Measurements from ENCODE around the gene UBAC2. TPM values are rescaled to one million over a fixed set of nuclear protein-coding genes. Genes with fewer than 3 reads are reported as not detected.
"Not testable (repeated sequence)": the region's sequence is repeated elsewhere in the genome, so short reads cannot be mapped to it uniquely, and the experiment has no call there.

The UBAC2 gene
- total RNA-seq, 1 experiment from 2014 or later: 58.3 TPM

GRCh38 chr13:99390601-99391000 is 189.9 kb downstream of the UBAC2 start:
- Histone ChIP-seq H3K9ac (ENCODE audit: low read length) (no peak overlapping the region), H3K9me3 (ENCODE audit: low read length) (no peaks in the 10 kb centered on the region), H3K27ac (ENCODE audit: low read length) (no peak overlapping the region), H3K4me1 (ENCODE audit: low read length) (no peaks in the 10 kb centered on the region), H4K20me1 (ENCODE audit: insufficient read depth, low read depth, low read length) (no peaks in the 10 kb centered on the region), H2AFZ (ENCODE audit: low read length) (no peak overlapping the region), H3K36me3 (ENCODE audit: insufficient read depth, low read length) (0 out of 2 replicates have a peak, but pooled peaks cover 10% of the 10 kb centered on the region), H3K79me2 (ENCODE audit: low read length) (no peaks in the 10 kb centered on the region), H3K4me3 (ENCODE audit: low read length) (no peak overlapping the region), H3K4me2 (ENCODE audit: low read depth, low read length, poor library complexity, severe bottlenecking) (no peak overlapping the region), H3K27me3 (ENCODE audit: low read length) (no peaks in the 10 kb centered on the region), H3K9me2 (replicated peaks; ENCODE audit: insufficient read depth, low read length) (no peaks in the 10 kb centered on the region)
- no peak for DNase-seq

- H3K9me2 ChIP-seq (replicated peaks; ENCODE audit: insufficient read depth, low read length): no peaks in the 10 kb centered on the region
- no peak for DNase-seq
- no peaks in the 10 kb centered on the region for H3K9me3 ChIP-seq (ENCODE audit: low read length)
- no peaks in the 10 kb centered on the region for H3K27me3 ChIP-seq (ENCODE audit: low read length)
- 0 out of 2 replicates have a peak, but pooled peaks cover 10% of the 10 kb centered on the region for H3K36me3 ChIP-seq (ENCODE audit: insufficient read depth, low read length)
- no peak overlapping the region for H3K4me2 ChIP-seq (ENCODE audit: low read depth, low read length, poor library complexity, severe bottlenecking)
- no peak overlapping the region for H3K9ac ChIP-seq (ENCODE audit: low read length)
- no peaks in the 10 kb centered on the region for H3K79me2 ChIP-seq (ENCODE audit: low read length)
- H4K20me1 ChIP-seq (ENCODE audit: insufficient read depth, low read depth, low read length): no peaks in the 10 kb centered on the region
- H2AFZ ChIP-seq (ENCODE audit: low read length): no peak overlapping the region
- H3K4me3 ChIP-seq (ENCODE audit: low read length): no peak overlapping the region
- no peaks in the 10 kb centered on the region for H3K4me1 ChIP-seq (ENCODE audit: low read length)
- no peak overlapping the region for H3K27ac ChIP-seq (ENCODE audit: low read length)
Measured at GRCh38 chr13:99391781-99392469, 191.3 kb downstream of the UBAC2 start.

GRCh38 chr13:99392470-99393135 is 191.9 kb downstream of the UBAC2 start:
- H3K4me2 ChIP-seq (ENCODE audit: low read depth, low read length, poor library complexity, severe bottlenecking): no peak overlapping the region
- no peak for DNase-seq
- no peaks in the 10 kb centered on the region for H3K9me2 ChIP-seq (replicated peaks; ENCODE audit: insufficient read depth, low read length)
- H3K79me2 ChIP-seq (ENCODE audit: low read length): no peaks in the 10 kb centered on the region
- H3K27ac ChIP-seq (ENCODE audit: low read length): no peak overlapping the region
- no peaks in the 10 kb centered on the region for H3K4me1 ChIP-seq (ENCODE audit: low read length)
- H3K9ac ChIP-seq (ENCODE audit: low read length): no peak overlapping the region
- H3K27me3 ChIP-seq (ENCODE audit: low read length): no peaks in the 10 kb centered on the region
- no peaks in the 10 kb centered on the region for H3K9me3 ChIP-seq (ENCODE audit: low read length)
- 0 out of 2 replicates have a peak, but pooled peaks cover 8% of the 10 kb centered on the region for H3K36me3 ChIP-seq (ENCODE audit: insufficient read depth, low read length)
- no peak overlapping the region for H3K4me3 ChIP-seq (ENCODE audit: low read length)
- no peak overlapping the region for H2AFZ ChIP-seq (ENCODE audit: low read length)
- H4K20me1 ChIP-seq (ENCODE audit: insufficient read depth, low read depth, low read length): no peaks in the 10 kb centered on the region

- not testable (repeated sequence) for H3K9me2 ChIP-seq (replicated peaks; ENCODE audit: insufficient read depth, low read length); H3K9ac ChIP-seq (ENCODE audit: low read length); H3K27ac ChIP-seq (ENCODE audit: low read length); H3K4me2 ChIP-seq (ENCODE audit: low read depth, low read length, poor library complexity, severe bottlenecking); H3K4me1 ChIP-seq (ENCODE audit: low read length); DNase-seq; H2AFZ ChIP-seq (ENCODE audit: low read length); H3K36me3 ChIP-seq (ENCODE audit: insufficient read depth, low read length); H3K9me3 ChIP-seq (ENCODE audit: low read length); H3K79me2 ChIP-seq (ENCODE audit: low read length); H4K20me1 ChIP-seq (ENCODE audit: insufficient read depth, low read depth, low read length); H3K4me3 ChIP-seq (ENCODE audit: low read length); H3K27me3 ChIP-seq (ENCODE audit: low read length)
Measured at GRCh38 chr13:99393391-99393790, 192.7 kb downstream of the UBAC2 start.

GRCh38 chr13:99393791-99394735 is 193.4 kb downstream of the UBAC2 start:
- Histone ChIP-seq H3K9ac (ENCODE audit: low read length) (no peak overlapping the region), H3K27ac (ENCODE audit: low read length) (no peak overlapping the region), H3K9me2 (replicated peaks; ENCODE audit: insufficient read depth, low read length) (no peaks in the 10 kb centered on the region), H3K79me2 (ENCODE audit: low read length) (no peaks in the 10 kb centered on the region), H3K27me3 (ENCODE audit: low read length) (no peaks in the 10 kb centered on the region), H3K4me2 (ENCODE audit: low read depth, low read length, poor library complexity, severe bottlenecking) (no peak overlapping the region), H3K4me3 (ENCODE audit: low read length) (no peak overlapping the region), H2AFZ (ENCODE audit: low read length) (no peak overlapping the region), H3K36me3 (ENCODE audit: insufficient read depth, low read length) (no peaks in the 10 kb centered on the region), H4K20me1 (ENCODE audit: insufficient read depth, low read depth, low read length) (no peaks in the 10 kb centered on the region), H3K4me1 (ENCODE audit: low read length) (no peaks in the 10 kb centered on the region), H3K9me3 (ENCODE audit: low read length) (no peaks in the 10 kb centered on the region)
- DNase-seq: no peak

GRCh38 chr13:99395436-99395835 is 194.8 kb downstream of the UBAC2 start:
- Histone ChIP-seq H3K4me2 (ENCODE audit: low read depth, low read length, poor library complexity, severe bottlenecking) (no peak overlapping the region), H3K4me1 (ENCODE audit: low read length) (no peaks in the 10 kb centered on the region), H3K27ac (ENCODE audit: low read length) (no peak overlapping the region), H2AFZ (ENCODE audit: low read length) (no peak overlapping the region), H4K20me1 (ENCODE audit: insufficient read depth, low read depth, low read length) (no peaks in the 10 kb centered on the region), H3K36me3 (ENCODE audit: insufficient read depth, low read length) (no peaks in the 10 kb centered on the region), H3K9me3 (ENCODE audit: low read length) (no peaks in the 10 kb centered on the region), H3K27me3 (ENCODE audit: low read length) (no peaks in the 10 kb centered on the region), H3K9me2 (replicated peaks; ENCODE audit: insufficient read depth, low read length) (no peaks in the 10 kb centered on the region), H3K9ac (ENCODE audit: low read length) (no peak overlapping the region), H3K4me3 (ENCODE audit: low read length) (no peak overlapping the region), H3K79me2 (ENCODE audit: low read length) (no peaks in the 10 kb centered on the region)
- no peak for DNase-seq

- H3K9me2 ChIP-seq (replicated peaks; ENCODE audit: insufficient read depth, low read length): no peaks in the 10 kb centered on the region
- H3K4me1 ChIP-seq (ENCODE audit: low read length): no peaks in the 10 kb centered on the region
- H3K9ac ChIP-seq (ENCODE audit: low read length): no peak overlapping the region
- H3K4me3 ChIP-seq (ENCODE audit: low read length): no peak overlapping the region
- no peaks in the 10 kb centered on the region for H3K79me2 ChIP-seq (ENCODE audit: low read length)
- H3K27ac ChIP-seq (ENCODE audit: low read length): no peak overlapping the region
- H3K9me3 ChIP-seq (ENCODE audit: low read length): no peaks in the 10 kb centered on the region
- no peaks in the 10 kb centered on the region for H3K27me3 ChIP-seq (ENCODE audit: low read length)
- no peak for DNase-seq
- H4K20me1 ChIP-seq (ENCODE audit: insufficient read depth, low read depth, low read length): no peaks in the 10 kb centered on the region
- no peak overlapping the region for H3K4me2 ChIP-seq (ENCODE audit: low read depth, low read length, poor library complexity, severe bottlenecking)
- no peaks in the 10 kb centered on the region for H3K36me3 ChIP-seq (ENCODE audit: insufficient read depth, low read length)
- no peak overlapping the region for H2AFZ ChIP-seq (ENCODE audit: low read length)
Measured at GRCh38 chr13:99396446-99396845, 195.8 kb downstream of the UBAC2 start.

- no peaks in the 10 kb centered on the region for H3K9me3 ChIP-seq (ENCODE audit: low read length)
- H2AFZ ChIP-seq (ENCODE audit: low read length): no peak overlapping the region
- no peak overlapping the region for H3K4me2 ChIP-seq (ENCODE audit: low read depth, low read length, poor library complexity, severe bottlenecking)
- H4K20me1 ChIP-seq (ENCODE audit: insufficient read depth, low read depth, low read length): no peaks in the 10 kb centered on the region
- H3K27me3 ChIP-seq (ENCODE audit: low read length): no peaks in the 10 kb centered on the region
- no peak overlapping the region for H3K4me3 ChIP-seq (ENCODE audit: low read length)
- H3K27ac ChIP-seq (ENCODE audit: low read length): no peak overlapping the region
- H3K79me2 ChIP-seq (ENCODE audit: low read length): no peaks in the 10 kb centered on the region
- H3K9me2 ChIP-seq (replicated peaks; ENCODE audit: insufficient read depth, low read length): no peaks in the 10 kb centered on the region
- no peak overlapping the region for H3K9ac ChIP-seq (ENCODE audit: low read length)
- DNase-seq: no peak
- H3K36me3 ChIP-seq (ENCODE audit: insufficient read depth, low read length): no peaks in the 10 kb centered on the region
- H3K4me1 ChIP-seq (ENCODE audit: low read length): no peaks in the 10 kb centered on the region
Measured at GRCh38 chr13:99398071-99398470, 197.4 kb downstream of the UBAC2 start.
